NCI-H526 (cell line): Measurements from ENCODE around the gene NNAT.
A peak's percentile ranks its signal among the peaks of the same experiment; 100 is the strongest.

ENCODE experiments used
- DNase-seq, 2 experiments: peaks; one replicate each; lab custom pipeline; 2025; lab: John Stamatoyannopoulos, UW

NNAT gene

DNA sequence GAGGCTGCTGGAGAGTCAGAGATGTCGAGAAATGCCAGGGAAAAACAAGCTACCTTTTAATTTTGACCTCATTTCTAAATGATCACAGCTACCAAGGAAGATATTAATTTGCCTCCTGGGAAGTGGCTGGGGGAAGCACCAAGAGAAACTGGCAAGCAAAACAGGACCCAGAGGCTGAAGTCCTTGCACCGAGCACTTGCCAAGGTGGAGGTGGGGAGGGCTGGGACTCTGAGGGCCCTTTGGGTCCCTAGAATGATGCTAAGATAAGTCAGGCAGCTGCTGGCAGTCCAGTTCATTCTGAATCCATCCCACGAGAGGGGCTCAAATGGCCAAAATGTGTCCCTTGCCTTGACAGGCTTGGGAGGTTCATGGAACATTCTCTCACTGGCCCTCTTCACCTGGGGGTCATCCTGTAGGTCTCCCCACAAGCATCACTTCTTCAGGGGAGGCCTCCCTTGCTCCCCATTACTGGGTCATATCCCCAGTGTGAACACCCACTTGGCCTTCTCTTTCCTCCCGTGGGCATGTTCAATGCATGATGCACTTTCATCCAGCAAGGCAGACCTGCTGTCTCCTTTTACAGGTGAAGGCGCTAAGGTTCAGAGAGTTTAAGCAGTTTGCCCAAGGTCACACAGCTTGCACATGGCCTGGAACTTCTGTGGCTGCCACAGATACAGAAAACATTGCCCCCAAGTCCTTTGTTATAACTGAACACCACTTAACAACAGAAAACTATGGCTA, 45.7 kb downstream of the NNAT start:
- no peak for DNase-seq

DNA sequence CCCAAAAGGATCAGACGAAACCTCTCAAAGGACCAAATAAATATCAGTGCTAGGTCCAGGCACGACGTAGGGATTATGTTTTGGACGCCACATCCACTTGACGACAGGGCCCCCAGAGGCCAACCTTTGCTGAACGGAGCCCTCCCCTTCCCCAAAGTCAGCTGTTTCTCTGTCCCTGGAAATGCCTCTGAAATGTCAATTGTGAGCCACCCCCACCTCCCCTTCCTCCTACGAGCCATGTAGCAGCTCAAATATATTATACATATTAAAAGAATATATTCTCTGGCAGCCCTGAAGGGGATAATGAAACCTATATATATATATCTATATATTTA, 46.2 kb downstream of the NNAT start:
- DNase-seq: no peak

DNA sequence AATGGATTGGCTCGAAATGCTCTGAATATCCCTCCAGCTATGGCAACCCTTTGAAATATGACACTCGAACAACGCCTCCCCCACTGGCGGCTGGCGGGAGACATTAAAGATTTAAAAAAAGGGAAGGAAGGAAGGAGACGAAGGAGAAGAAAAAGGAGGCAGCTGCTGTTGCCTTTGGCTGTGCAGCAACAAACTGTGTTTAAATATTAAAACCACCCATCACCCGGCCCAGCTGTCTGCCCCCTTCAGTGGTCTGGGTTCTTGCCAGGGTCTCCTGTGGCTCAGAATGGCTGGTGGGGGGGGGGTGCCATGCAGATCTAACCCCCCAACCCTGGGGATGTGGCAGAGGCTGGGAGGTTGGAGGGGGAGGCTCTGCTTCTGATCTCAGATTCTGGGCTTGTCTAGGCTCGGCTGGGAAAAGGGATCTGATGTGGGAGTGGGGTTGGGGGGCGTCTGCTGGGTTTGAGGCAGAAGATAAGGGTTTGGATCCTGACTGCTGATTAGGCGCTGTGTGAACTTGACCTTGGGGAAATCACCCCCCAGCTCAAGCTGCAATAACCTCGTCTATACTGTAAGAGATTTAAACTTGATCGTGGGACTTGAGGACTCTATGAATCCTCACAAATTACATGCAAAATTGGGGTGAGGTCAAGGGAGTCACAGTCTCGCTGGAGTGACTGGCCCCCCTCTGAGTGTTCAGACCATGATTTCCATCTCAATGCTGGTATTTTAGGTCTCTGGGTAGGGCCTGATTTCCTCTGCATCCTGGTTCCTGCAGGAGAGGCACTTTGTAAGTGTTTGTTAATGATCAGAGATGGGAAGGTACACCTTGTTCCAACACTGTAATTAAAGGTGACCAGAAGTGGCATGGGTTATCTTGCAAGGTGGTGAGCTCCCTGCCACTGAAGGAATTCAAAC, 46.9 kb downstream of the NNAT start:
- DNase-seq: peak; percentile 32 to 38

DNA sequence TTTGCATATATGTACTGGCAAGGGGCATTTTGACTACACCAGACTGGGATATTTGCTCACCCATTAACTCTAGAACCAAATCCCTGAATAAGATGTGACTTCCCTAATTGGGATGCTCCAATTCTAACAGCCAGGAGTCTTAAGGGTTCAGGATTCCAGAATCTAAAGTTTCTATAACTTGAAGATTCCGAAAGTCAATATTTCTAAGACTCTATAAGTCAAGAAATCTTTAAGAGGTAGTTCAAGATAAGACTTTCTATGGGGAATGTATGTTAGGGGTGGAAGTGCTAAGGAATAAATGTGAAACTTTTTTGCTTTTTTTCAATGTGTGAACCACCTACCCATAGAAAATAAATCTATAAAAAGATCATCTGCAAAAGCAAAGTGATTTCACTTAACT, 49.4 kb downstream of the NNAT start:
- DNase-seq: no peak

DNA sequence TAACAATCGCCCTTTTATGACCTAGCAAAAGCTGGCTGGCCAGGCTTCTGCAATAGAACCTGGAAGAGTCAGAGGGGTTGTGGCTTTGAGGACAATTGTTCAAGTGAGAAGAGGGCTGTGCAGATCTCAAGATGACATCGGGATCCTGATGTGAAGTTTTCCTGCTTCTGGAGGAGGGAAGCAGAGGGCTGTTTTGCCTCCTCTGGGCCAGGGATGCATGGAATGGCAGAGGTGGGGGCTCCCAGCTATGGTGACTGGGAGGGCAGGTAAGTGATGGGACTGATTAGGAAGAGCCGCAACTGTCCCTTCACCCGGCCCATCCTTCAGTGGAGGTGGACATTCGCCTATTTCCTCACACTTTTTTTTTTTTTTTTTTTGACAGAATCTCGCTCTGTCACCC, 50.0 kb downstream of the NNAT start:
- DNase-seq: no peak
